H9 (cell line): ENCODE measurements around the gene USP3. TPM values are rescaled to one million over a fixed set of nuclear protein-coding genes. Genes with fewer than 3 reads are reported as not detected.

Source experiments
- DNase-seq: peaks from one replicate; pipeline ENCODE4 v3.0.0-alpha.2; 2017
- H2AFZ ChIP-seq: one replicate; pipeline ENCODE4 v1.6.1; 2013; ENCODE audit warnings: mild to moderate bottlenecking, low read length, control low read depth, moderate library complexity
- H2AK5ac ChIP-seq: 2 replicates; pipeline ENCODE4 v1.6.1; 2013; ENCODE audit warnings: low read length, control low read depth, mixed read lengths; ENCODE audit not compliant: insufficient read length
- H2BK120ac ChIP-seq: one replicate; pipeline ENCODE4 v1.6.1; 2013; ENCODE audit warnings: low read depth, mild to moderate bottlenecking, low read length, control low read depth, inconsistent platforms; ENCODE audit not compliant: poor library complexity, severe bottlenecking
- H2BK12ac ChIP-seq: 2 replicates; pipeline ENCODE4 v1.6.1; 2013; ENCODE audit warnings: low read length, control low read depth, mixed read lengths, low read depth; ENCODE audit not compliant: insufficient read length
- H2BK15ac ChIP-seq: 2 replicates; pipeline ENCODE4 v1.6.1; 2013; ENCODE audit warnings: low read depth, low read length, control low read depth
- H2BK20ac ChIP-seq: one replicate; pipeline ENCODE4 v1.6.1; 2013; ENCODE audit warnings: low read depth, mild to moderate bottlenecking, low read length, control low read depth, inconsistent platforms; ENCODE audit not compliant: poor library complexity, severe bottlenecking
- H2BK5ac ChIP-seq: 2 replicates; pipeline ENCODE4 v1.6.1; 2013; ENCODE audit warnings: low read length, control low read depth, mixed read lengths; ENCODE audit not compliant: insufficient read length
- H3K14ac ChIP-seq: 2 replicates; pipeline ENCODE4 v1.6.1; 2013; ENCODE audit warnings: low read length, control low read depth; ENCODE audit not compliant: insufficient read depth
- H3K18ac ChIP-seq: 2 replicates; pipeline ENCODE4 v1.6.1; 2013; ENCODE audit warnings: low read depth, mild to moderate bottlenecking, mixed read lengths, low read length, control low read depth; ENCODE audit not compliant: insufficient read length
- H3K23ac ChIP-seq: 2 replicates; pipeline ENCODE4 v1.6.1; 2013; ENCODE audit warnings: low read length, control low read depth, mixed read lengths, low read depth; ENCODE audit not compliant: insufficient read length
- H3K23me2 ChIP-seq: 2 replicates; pipeline ENCODE4 v1.6.1; 2013; ENCODE audit warnings: low read depth, mild to moderate bottlenecking, mixed read lengths, low read length, control low read depth; ENCODE audit not compliant: insufficient read length, poor library complexity, severe bottlenecking
- H3K27ac ChIP-seq: 2 replicates; pipeline ENCODE4 v1.5.1; 2013; ENCODE audit warnings: low read length, control low read depth, mixed read lengths, low read depth; ENCODE audit not compliant: insufficient read length
- H3K27me3 ChIP-seq: 2 replicates; pipeline ENCODE4 v1.6.1; 2013; ENCODE audit warnings: low read length, control low read depth, inconsistent platforms; ENCODE audit not compliant: insufficient read depth
- H3K4ac ChIP-seq: 2 replicates; pipeline ENCODE4 v1.6.1; 2013; ENCODE audit warnings: low read depth, mild to moderate bottlenecking, control low read depth, inconsistent platforms, low read length, moderate library complexity
- H3K4me1 ChIP-seq: 2 replicates; pipeline ENCODE4 v1.6.1; 2013; ENCODE audit warnings: low read length, control low read depth, inconsistent platforms; ENCODE audit not compliant: insufficient read depth
- H3K4me2 ChIP-seq: 2 replicates; pipeline ENCODE4 v1.6.1; 2013; ENCODE audit warnings: low read length, control low read depth, mixed read lengths; ENCODE audit not compliant: insufficient read length, insufficient read depth
- H3K56ac ChIP-seq: 2 replicates; pipeline ENCODE4 v1.6.1; 2013; ENCODE audit warnings: low read depth, mild to moderate bottlenecking, mixed read lengths, low read length, control low read depth; ENCODE audit not compliant: insufficient read length
- H3K79me1 ChIP-seq: 2 replicates; pipeline ENCODE4 v1.6.1; 2013; ENCODE audit warnings: low read depth, mild to moderate bottlenecking, moderate library complexity, low read length, control low read depth, inconsistent platforms; ENCODE audit not compliant: insufficient read depth, poor library complexity, severe bottlenecking
- H3K79me2 ChIP-seq: 2 replicates; pipeline ENCODE4 v1.6.1; 2013; ENCODE audit warnings: low read length, control low read depth, inconsistent platforms; ENCODE audit not compliant: insufficient read depth
- H3K9ac ChIP-seq: 2 replicates; pipeline ENCODE4 v1.6.1; 2013; ENCODE audit warnings: low read length, control low read depth, mixed read lengths; ENCODE audit not compliant: insufficient read length; ENCODE audit errors: extremely low read depth
- H3K9me3 ChIP-seq: one replicate; pipeline ENCODE4 v1.6.1; 2013; ENCODE audit warnings: low read depth, low read length, inconsistent platforms; ENCODE audit not compliant: control insufficient read depth
- H3T11ph ChIP-seq: one replicate; pipeline ENCODE4 v1.6.1; 2013; ENCODE audit warnings: mild to moderate bottlenecking, low read length, control low read depth, inconsistent platforms
- H4K20me1 ChIP-seq: one replicate; pipeline ENCODE4 v1.6.1; 2013; ENCODE audit not compliant: control insufficient read depth, insufficient read length, insufficient read depth
- H4K5ac ChIP-seq: 2 replicates; pipeline ENCODE4 v1.6.1; 2013; ENCODE audit warnings: low read depth, mild to moderate bottlenecking, mixed read lengths, low read length, control low read depth; ENCODE audit not compliant: insufficient read length
- H4K8ac ChIP-seq: replicated peaks from 2 replicates; pipeline ENCODE4 v1.6.1; 2013; ENCODE audit warnings: low read length, control low read depth, mixed read lengths, low read depth; ENCODE audit not compliant: insufficient read length
- H4K91ac ChIP-seq: 2 replicates; pipeline ENCODE4 v1.6.1; 2013; ENCODE audit warnings: low read depth, mild to moderate bottlenecking, moderate library complexity, mixed read lengths, low read length, control low read depth; ENCODE audit not compliant: insufficient read length
- H3K27ac Mint-ChIP-seq, 3 experiments: 2 replicates in 2 of 3; 3 replicates in 1 of 3; pipeline ENCODE4 v1.8.0; 2020 to 2021; ENCODE audit warnings: mixed read lengths in 3 of 3, mild to moderate bottlenecking in 1 of 3, moderate library complexity in 1 of 3
- H3K27me3 Mint-ChIP-seq: 2 replicates; pipeline ENCODE4 v1.8.0; 2021; ENCODE audit warnings: low read depth, mild to moderate bottlenecking, moderate library complexity, mixed read lengths
- H3K36me3 Mint-ChIP-seq, 3 experiments: 2 replicates in 2 of 3; 3 replicates in 1 of 3; pipeline ENCODE4 v1.8.0; 2020 to 2021; ENCODE audit warnings: low read depth in 3 of 3, mixed read lengths in 3 of 3; ENCODE audit not compliant: insufficient read depth in 1 of 3
- H3K4me1 Mint-ChIP-seq, 2 experiments: 2 replicates each; pipeline ENCODE4 v1.8.0; 2020; ENCODE audit warnings: mixed read lengths in 2 of 2
- H3K4me3 Mint-ChIP-seq, 2 experiments: 2 replicates in 1 of 2; 3 replicates in 1 of 2; pipeline ENCODE4 v1.8.0; 2020 to 2021; ENCODE audit warnings: mild to moderate bottlenecking in 2 of 2, mixed read lengths in 2 of 2, moderate library complexity in 1 of 2
- H3K9me3 Mint-ChIP-seq, 2 experiments: 2 replicates in 1 of 2; 3 replicates in 1 of 2; pipeline ENCODE4 v1.8.0; 2020; ENCODE audit warnings: mild to moderate bottlenecking in 2 of 2, mixed read lengths in 2 of 2, moderate library complexity in 1 of 2
- CTCF ChIP-seq: fragments of 200-600 bp; sonication (generic); conservative IDR thresholded peaks from 3 replicates; pipeline ENCODE4 v1.8.0; 2021; ENCODE audit warnings: antibody characterized with exemption, mild to moderate bottlenecking
- WGBS: extraction: QIAGEN DNeasy Blood & Tissue Kit; methylation state at CpG from one replicate; pipeline ENCODE4 v1.1.7; 2013; ENCODE audit warnings: missing lambda C conversion rate, low lambda C conversion rate, mixed read lengths; ENCODE audit not compliant: insufficient read length; ENCODE audit errors: extremely low coverage; 5-methylcytosine and 5-hydroxymethylcytosine counted together
- total RNA-seq: library from RNA; stranded (reverse); gene quantifications from 2 replicates; pipeline ENCODE4 v1.2.1, GENCODE V29; 2021

Gene USP3
- total RNA-seq, 1 experiment from 2014 or later: 14.2 TPM

DNA sequence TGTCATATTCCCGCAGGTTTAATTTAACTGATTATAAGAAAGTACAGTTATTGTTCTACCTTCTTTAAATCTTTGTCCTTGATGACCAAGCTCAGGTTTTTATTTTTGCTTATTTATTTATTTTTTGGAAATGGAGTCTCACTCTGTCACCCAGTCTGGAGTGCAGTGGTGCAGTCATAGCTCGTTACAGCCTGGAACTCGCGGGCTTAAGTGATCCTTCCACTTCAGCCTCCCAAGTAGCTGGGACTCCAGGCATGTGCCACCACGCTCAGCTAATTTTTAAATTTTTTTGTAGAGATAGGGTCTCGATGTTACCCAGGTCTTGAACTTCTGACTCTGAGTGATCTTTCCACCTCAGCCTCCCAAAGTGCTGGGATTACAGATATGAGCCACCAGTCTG lies 8.9 kb downstream of the USP3 start:
- Histone ChIP-seq H3K27ac (no peak overlapping the region), H3K56ac (no peak overlapping the region), H3K4ac (no peak overlapping the region), H3T11ph (no peak overlapping the region), H4K8ac (no peak overlapping the region), H3K4me1 (peaks cover 4% of the 10 kb centered on the region; the same call in 1 of the 2 replicates), H3K4me2 (no peak overlapping the region), H2BK15ac (no peak overlapping the region), H3K79me1 (no peaks in the 10 kb centered on the region), H3K18ac (no peak overlapping the region), H4K5ac (no peak overlapping the region), H3K23ac (no peak overlapping the region), H4K20me1 (no peaks in the 10 kb centered on the region), H3K9me3 (no peaks in the 10 kb centered on the region), H3K27me3 (no peaks in the 10 kb centered on the region; the same call in 1 of the 2 replicates), H2BK120ac (no peak overlapping the region), H3K14ac (no peak overlapping the region), H3K9ac (no peak overlapping the region), H4K91ac (no peak overlapping the region), H2BK20ac (no peak overlapping the region), H2BK12ac (no peak overlapping the region), H3K79me2 (no peaks in the 10 kb centered on the region), H3K23me2 (no peaks in the 10 kb centered on the region), H2BK5ac (no peak overlapping the region), H2AK5ac (no peak overlapping the region), H2AFZ (no peak overlapping the region)
- no peak for TF ChIP-seq CTCF
- H3K9me3 Mint-ChIP-seq: no peaks in the 10 kb centered on the region
- no peak overlapping the region; a peak in 1 of 7 replicates for H3K27ac Mint-ChIP-seq
- H3K27me3 Mint-ChIP-seq: peaks cover 25% of the 10 kb centered on the region
- DNase-seq: no peak
- peaks cover 37 to 78% of the 10 kb centered on the region in 2 experiments for H3K4me1 Mint-ChIP-seq
- no peak overlapping the region for H3K4me3 Mint-ChIP-seq
- no CpG with 5 or more reads among the region's 6 CpGs for WGBS
- H3K36me3 Mint-ChIP-seq: no peaks in the 10 kb centered on the region
